Omental fat pad (tissue), 4 donors: ENCODE data around the gene HOXB1. TPM values are rescaled to one million over a fixed set of nuclear protein-coding genes. Genes with fewer than 3 reads are reported as not detected.

Source experiments
- ATAC-seq: fragments of 150-250 bp; one replicate; pipeline ENCODE4 v1.9.1; 2016; ENCODE audit warnings: mild to moderate bottlenecking, moderate library complexity; ENCODE audit not compliant: low FRiP score
- DNase-seq: peaks from one replicate; pipeline ENCODE4 v3.0.0-alpha.2; 2019; ENCODE audit warnings: low spot score
- total RNA-seq, 4 donors: library from RNA; depleted of rRNA; stranded (reverse); fragments of >200 nt; gene quantifications; one replicate each; pipeline ENCODE4 v1.1.0, GENCODE V29; 2016
- TF ChIP-seq, protein P1 (sequence below), 3 donors: fragments of 450-650 bp; IDR thresholded peaks; one replicate each; pipeline ENCODE4 v1.5.1; 2016 to 2017; ENCODE audit warnings: antibody characterized with exemption in 3 of 3, mild to moderate bottlenecking in 3 of 3, moderate library complexity in 2 of 3

The HOXB1 gene
- total RNA-seq, 4 donors from 2014 or later, result not detected

DNA sequence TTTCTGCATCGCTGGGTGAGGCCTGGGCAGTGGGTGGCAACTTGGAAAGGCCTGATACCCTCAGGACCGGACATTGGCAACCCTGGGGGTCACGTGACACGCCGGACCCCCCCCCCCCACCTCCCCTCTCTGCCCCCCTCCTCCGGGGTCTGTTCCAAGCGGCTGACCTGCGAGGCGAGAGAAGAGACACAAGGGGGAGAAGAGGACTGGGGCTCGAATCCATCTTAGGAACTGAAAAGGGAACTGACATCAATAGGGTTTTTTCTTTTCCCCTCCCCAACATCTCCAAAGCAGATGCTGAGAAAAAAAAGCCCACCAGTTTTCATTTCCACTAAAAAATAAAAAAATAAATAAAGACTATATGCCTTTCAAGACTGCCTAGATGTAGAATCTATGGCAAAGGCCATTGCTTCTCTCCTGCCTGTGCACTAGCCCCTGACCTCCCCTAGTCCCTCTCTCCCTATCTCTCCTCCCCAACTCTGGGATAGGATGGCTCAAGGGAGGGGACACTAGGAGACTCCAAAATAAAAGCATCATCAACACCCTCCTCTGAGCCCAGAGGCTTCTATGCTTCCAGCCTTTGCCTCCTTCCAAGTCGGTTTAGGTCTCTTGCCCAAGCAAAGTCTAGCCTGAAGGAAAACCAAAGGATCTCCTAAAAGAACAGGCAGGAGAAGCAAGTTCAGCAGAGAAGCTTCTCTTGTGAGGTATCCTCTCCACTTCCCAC lies 21.8 kb upstream of the HOXB1 start:
- TF ChIP-seq, protein P1, sequence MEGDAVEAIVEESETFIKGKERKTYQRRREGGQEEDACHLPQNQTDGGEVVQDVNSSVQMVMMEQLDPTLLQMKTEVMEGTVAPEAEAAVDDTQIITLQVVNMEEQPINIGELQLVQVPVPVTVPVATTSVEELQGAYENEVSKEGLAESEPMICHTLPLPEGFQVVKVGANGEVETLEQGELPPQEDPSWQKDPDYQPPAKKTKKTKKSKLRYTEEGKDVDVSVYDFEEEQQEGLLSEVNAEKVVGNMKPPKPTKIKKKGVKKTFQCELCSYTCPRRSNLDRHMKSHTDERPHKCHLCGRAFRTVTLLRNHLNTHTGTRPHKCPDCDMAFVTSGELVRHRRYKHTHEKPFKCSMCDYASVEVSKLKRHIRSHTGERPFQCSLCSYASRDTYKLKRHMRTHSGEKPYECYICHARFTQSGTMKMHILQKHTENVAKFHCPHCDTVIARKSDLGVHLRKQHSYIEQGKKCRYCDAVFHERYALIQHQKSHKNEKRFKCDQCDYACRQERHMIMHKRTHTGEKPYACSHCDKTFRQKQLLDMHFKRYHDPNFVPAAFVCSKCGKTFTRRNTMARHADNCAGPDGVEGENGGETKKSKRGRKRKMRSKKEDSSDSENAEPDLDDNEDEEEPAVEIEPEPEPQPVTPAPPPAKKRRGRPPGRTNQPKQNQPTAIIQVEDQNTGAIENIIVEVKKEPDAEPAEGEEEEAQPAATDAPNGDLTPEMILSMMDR (IDR thresholded peaks at IDR 0.05), result no peak
- no peak for DNase-seq
- no peak for ATAC-seq

DNA sequence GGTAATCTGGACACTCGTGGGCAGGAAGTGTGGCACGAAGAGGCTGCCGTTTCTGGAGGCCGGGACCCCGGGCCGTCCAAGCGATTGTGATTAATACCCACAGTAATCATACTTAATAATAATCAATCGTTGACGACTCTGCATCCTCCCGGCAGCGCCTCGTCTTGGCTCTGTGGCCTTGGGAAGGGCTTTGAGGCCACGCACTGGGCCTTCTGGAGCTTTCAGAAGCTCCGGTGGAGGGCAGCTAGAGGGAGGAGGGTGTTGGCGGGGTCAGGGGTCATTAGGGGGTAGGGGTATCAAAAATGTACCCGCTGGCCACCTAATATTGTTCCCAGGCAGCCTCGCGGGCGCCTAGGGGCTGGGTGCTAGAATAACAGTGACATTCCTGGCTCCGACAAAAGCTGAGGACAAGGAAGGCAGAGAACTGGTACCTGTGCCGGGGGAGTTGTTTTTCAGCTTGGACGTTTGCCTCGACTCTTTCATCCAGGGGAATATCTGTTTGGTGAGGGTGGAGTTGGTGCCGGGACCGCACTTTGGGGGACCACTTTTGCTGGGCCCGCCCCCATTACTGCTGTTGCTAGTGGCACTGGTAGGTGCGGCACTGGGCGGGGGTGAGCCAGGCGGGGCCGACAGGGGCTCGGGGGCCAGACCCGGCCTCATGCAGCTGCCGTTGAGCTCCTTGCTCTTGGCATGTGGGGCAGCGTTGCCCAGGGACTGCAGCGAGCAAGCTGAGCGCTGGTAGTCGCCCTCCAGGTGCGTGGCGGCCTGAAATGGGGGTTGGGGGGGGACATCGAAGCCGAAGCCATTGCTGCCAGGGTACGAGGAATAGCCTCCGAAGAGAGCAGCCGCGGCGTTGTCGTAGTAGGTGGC lies 21.0 kb upstream of the HOXB1 start:
- TF ChIP-seq, protein P1 (IDR thresholded peaks at IDR 0.05), result no peak
- ATAC-seq, result no peak
- DNase-seq, result no peak

DNA sequence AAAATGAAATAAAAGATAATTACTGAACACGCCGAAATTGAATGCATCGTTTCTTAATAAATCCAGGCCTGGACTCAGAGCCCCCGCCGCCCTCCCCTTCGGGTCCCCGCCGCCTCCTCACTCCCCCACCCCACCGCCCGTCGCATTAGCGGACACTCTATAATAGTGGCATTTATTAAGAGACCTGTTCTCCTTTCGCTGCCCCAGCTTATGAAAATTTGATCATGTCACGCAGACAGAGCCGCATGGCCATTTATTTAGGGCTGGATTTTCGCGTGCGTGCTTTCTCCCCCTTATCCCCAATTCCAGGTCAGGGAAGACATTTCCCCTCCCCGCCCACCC lies 20.4 kb upstream of the HOXB1 start:
- DNase-seq (no peak), ATAC-seq (no peak)
- TF ChIP-seq, protein P1 (IDR thresholded peaks at IDR 0.05), result no peak

DNA sequence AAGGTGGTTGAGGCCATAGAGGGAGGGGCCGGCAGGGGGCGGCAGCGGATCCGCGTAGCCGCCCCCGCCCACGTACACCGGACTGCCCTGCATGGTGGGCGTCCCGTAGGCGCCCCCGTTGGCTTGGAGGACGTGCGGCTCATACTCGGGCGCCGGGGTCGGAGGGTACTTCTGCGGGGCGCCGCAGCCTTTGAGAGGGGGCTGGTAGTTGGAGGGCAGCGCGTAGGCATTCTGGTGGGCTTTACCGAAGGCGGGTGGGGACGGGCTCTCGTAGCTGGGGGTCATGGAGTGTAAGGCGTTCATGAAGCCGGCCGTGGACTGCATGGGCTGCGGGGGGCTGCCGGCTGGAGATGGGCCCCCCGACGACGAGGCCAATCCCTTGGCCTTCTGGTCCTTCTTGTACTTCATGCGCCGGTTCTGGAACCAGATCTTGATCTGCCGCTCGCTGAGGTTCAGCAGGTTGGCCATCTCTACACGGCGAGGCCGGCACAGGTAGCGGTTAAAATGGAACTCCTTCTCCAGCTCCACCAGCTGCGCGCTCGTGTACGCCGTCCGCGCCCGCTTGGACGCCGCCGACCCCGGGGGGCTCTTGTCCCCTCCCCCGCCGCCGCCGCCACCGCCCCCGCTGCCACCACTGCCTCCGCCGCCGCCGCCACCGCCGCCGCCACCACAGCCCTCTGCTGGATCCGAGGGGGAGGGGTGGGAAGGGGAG lies 19.8 kb upstream of the HOXB1 start:
- TF ChIP-seq, protein P1 (IDR thresholded peaks at IDR 0.05), result no peak
- DNase-seq (no peak), ATAC-seq (no peak)

DNA sequence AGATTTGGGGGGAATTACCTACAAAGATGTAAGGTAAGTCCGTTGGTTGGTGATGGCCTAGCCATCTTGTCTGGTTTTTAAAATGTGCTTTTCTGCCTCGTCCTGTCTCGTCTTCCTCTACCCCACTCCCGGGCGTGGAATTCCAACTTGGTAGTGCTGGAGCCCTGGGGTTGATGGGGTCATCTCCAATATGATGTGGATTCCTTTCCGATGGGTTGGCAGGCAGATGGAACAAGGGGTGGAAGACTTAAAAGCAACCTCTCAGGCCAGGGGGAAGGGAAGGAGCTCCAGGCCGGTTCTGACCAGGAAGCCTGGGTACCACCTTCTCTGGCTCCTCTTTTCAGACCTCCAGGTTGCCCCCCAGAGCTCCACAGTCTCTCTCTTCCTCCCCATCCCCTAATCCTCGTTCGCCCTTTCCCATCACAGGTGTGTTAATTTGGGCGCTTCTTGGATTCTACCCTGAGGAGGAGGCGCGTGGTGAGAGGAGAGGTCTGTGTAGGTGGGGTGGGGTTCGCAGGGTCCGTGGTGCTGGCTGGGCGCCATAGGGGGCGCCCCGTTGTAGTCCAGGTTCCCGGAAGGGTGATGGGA lies 19.2 kb upstream of the HOXB1 start:
- no peak for DNase-seq
- TF ChIP-seq, protein P1 (IDR thresholded peaks at IDR 0.05), result no peak
- no peak for ATAC-seq

DNA sequence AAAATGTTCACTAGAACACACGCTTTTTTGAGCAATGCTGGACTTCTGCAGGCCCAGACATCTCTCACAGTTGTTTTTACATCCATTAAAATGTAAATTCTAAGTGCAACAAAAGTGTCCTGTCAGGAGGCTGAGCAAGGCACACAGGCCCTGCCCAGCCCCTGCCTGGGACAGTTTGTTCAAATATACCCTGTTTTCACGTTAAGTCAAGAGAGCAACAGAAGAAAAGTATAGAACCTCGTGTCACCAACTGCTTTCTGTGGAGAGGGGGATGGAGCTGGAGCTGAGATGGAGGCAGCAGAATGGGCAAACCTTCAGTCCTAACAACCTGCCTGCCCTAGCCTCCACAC lies 18.4 kb upstream of the HOXB1 start:
- ATAC-seq, result no peak
- no peak for DNase-seq
- TF ChIP-seq, protein P1 (IDR thresholded peaks at IDR 0.05), result no peak
